ENCODE data around the gene ACADL. TPM values are rescaled to one million over a fixed set of nuclear protein-coding genes. Genes with fewer than 3 reads are reported as not detected.

The ACADL gene
- total RNA-seq: 0.51 TPM in 1 of 2 replicates, not detected in the other

GRCh38 chr2:210224941-210225672 lies at the start of gene ACADL:
ACADL (minus strand) TSS chr2:210225447; CDS start chr2:210225263, 184 bp downstream.

GRCh38 chr2:210171309-210172218 lies 53.7 kb downstream of the ACADL start, which contains the start of gene KANSL1L:
KANSL1L (minus strand) TSS chr2:210171409; CDS start chr2:210154582, 16,827 bp downstream.

Other genes starting within 250 kb of the ACADL start
- gene RPE, start 222.8 kb downstream of the ACADL start, total RNA-seq: 56.8 and 69.4 TPM in 2 replicates
- gene KANSL1L, start 54.0 kb downstream of the ACADL start, total RNA-seq: 4.7 and 13.4 TPM in 2 replicates
- 0.13 TPM in 1 of 2 replicates, not detected in the other for gene MYL1, start 89.7 kb upstream of the ACADL start, total RNA-seq